GM23338 (cell line): ENCODE measurements around the gene FAM168A.

ENCODE experiments used
- CTCF ChIP-seq, 2 experiments: fragments of 200-600 bp in 1 of 2; sonication (generic) in 1 of 2; conservative IDR thresholded peaks; 2 replicates each; pipeline versions ENCODE4 v1.5.1 to v1.6.1; 2016 to 2017; ENCODE audit warnings: antibody characterized with exemption in 2 of 2, low read depth in 2 of 2, mild to moderate bottlenecking in 2 of 2, moderate library complexity in 1 of 2
- EZH2 ChIP-seq: fragments of 200-600 bp; sonication (generic); IDR thresholded peaks from one replicate; pipeline ENCODE4 v1.8.0; 2017; ENCODE audit warnings: antibody characterized with exemption, mild to moderate bottlenecking, low read depth; ENCODE audit not compliant: unreplicated experiment
- EZH2phosphoT487 ChIP-seq: fragments of 200-600 bp; sonication (generic); IDR thresholded peaks from one replicate; pipeline ENCODE4 v1.8.1; 2018; ENCODE audit warnings: antibody characterized with exemption; ENCODE audit not compliant: unreplicated experiment

- no peak for TF ChIP-seq CTCF (conservative IDR thresholded peaks at IDR 0.05; ENCODE audit: low read depth in 2 of 2)
- no peak for TF ChIP-seq EZH2phosphoT487
- TF ChIP-seq EZH2, result no peak
These were observed 79.7 kb downstream of the FAM168A start for GRCh38 chr11:73518195-73518594.
